Activated CD8-positive, alpha-beta T cell treated with anti-CD3 and anti-CD28 coated beads for 36 hours (primary cell): ENCODE measurements around the gene AGAP1. TPM values are rescaled to one million over a fixed set of nuclear protein-coding genes. Genes with fewer than 3 reads are reported as not detected.

Source experiments
- ATAC-seq: fragments of 200-7000 bp; cut with Tn5 transposase; one replicate; pipeline ENCODE4 v1.10.0; 2021; ENCODE audit warnings: mild to moderate bottlenecking, moderate library complexity
- CTCF ChIA-PET: fragments of 350-600 bp; sonication (Branson Sonifier 250); formaldehyde crosslinking; loops from one replicate; lab custom pipeline; 2021; ENCODE audit warnings: antibody characterized with exemption; lab: Charles Lee
- POLR2A ChIA-PET: fragments of 350-600 bp; sonication (Branson Sonifier 250); formaldehyde crosslinking; loops from one replicate; lab custom pipeline; 2021; ENCODE audit warnings: antibody characterized with exemption; lab: Charles Lee
- DNase-seq: peaks from one replicate; pipeline ENCODE4 v3.0.0-alpha.2; 2020
- H3K27ac Mint-ChIP-seq: one replicate; pipeline ENCODE4 v1.8.0; 2021; ENCODE audit warnings: mild to moderate bottlenecking, mixed read lengths
- H3K27me3 Mint-ChIP-seq: one replicate; pipeline ENCODE4 v1.8.0; 2021; ENCODE audit warnings: mixed read lengths
- H3K36me3 Mint-ChIP-seq: one replicate; pipeline ENCODE4 v1.8.0; 2021; ENCODE audit warnings: low read depth, mixed read lengths
- H3K4me1 Mint-ChIP-seq: one replicate; pipeline ENCODE4 v1.8.0; 2021; ENCODE audit warnings: low read depth, mixed read lengths
- H3K4me3 Mint-ChIP-seq: one replicate; pipeline ENCODE4 v1.8.0; 2021; ENCODE audit warnings: mild to moderate bottlenecking, moderate library complexity, mixed read lengths
- H3K9me3 Mint-ChIP-seq: one replicate; pipeline ENCODE4 v1.8.0; 2021; ENCODE audit warnings: mixed read lengths
- intact Hi-C: fragments of 100-400 bp; cut with micrococcal nuclease; formaldehyde crosslinking; loops from one replicate; pipeline ENCODE4 v1.10.0; 2022
- total RNA-seq, 2 experiments: library from RNA; stranded (reverse); gene quantifications; one replicate each; pipeline ENCODE4 v1.2.3, GENCODE V29; 2021
- TF ChIP-seq, protein P1 (sequence below): fragments of 200-600 bp; IDR thresholded peaks from one replicate; pipeline ENCODE4 v1.8.0; 2022; ENCODE audit warnings: antibody characterized with exemption, mild to moderate bottlenecking

The AGAP1 gene
- total RNA-seq, 2 experiments from 2014 or later, result 2.5 to 2.9 TPM

GRCh38 chr2:235614176-235614860, 120.5 kb downstream of the AGAP1 start:
- H3K36me3 Mint-ChIP-seq, result no peaks in the 10 kb centered on the region
- H3K4me1 Mint-ChIP-seq, result no peaks in the 10 kb centered on the region
- CTCF ChIA-PET, result no interaction called here
- no peak overlapping the region for H3K4me3 Mint-ChIP-seq
- no peak overlapping the region for H3K27ac Mint-ChIP-seq
- no peaks in the 10 kb centered on the region for H3K9me3 Mint-ChIP-seq
- TF ChIP-seq, protein P1, sequence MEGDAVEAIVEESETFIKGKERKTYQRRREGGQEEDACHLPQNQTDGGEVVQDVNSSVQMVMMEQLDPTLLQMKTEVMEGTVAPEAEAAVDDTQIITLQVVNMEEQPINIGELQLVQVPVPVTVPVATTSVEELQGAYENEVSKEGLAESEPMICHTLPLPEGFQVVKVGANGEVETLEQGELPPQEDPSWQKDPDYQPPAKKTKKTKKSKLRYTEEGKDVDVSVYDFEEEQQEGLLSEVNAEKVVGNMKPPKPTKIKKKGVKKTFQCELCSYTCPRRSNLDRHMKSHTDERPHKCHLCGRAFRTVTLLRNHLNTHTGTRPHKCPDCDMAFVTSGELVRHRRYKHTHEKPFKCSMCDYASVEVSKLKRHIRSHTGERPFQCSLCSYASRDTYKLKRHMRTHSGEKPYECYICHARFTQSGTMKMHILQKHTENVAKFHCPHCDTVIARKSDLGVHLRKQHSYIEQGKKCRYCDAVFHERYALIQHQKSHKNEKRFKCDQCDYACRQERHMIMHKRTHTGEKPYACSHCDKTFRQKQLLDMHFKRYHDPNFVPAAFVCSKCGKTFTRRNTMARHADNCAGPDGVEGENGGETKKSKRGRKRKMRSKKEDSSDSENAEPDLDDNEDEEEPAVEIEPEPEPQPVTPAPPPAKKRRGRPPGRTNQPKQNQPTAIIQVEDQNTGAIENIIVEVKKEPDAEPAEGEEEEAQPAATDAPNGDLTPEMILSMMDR, result no peak
- peaks cover 2% of the 10 kb centered on the region for H3K27me3 Mint-ChIP-seq
- no peak for ATAC-seq
- POLR2A ChIA-PET, result no interaction called here
- intact Hi-C loops, result no loop called here
- DNase-seq, result no peak

DNA sequence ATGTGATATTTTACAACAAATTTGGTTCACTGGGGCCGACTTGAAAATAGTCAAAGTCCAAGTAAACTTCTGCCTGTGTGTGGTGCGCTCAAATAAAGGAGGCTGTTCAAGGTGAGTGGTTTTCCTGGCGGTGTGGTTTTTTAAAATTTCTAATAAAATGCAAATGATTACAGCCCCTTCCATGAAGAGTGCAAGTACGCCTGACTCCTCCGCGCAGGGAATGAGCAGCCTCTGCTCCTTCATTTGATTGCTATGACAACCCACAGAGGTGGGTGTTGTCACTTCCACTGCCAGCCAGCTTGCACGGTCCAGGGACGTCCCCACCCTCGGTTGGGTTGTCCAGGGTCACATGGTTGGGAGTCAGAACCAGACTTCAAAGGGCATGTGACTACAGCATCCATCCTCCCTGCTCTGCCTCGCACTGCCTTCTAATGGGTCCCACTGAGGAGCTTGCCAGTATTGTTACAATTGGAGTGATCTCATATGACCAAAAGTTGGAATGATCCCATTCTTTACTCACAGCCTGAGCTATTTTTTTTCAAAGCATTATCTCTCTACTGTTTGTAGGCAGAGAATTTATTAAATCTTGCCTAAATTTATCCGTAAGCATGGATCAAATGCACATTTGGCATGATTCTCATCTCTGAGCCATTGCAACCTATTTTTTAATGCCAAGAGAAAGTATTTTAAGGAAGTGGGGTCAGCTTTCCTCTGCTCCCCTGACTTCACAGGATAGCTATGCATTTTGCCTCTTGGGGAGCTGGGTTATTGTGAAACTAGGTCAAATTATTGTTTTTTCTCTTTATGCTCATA, 121.3 kb downstream of the AGAP1 start:
- no peaks in the 10 kb centered on the region for H3K36me3 Mint-ChIP-seq
- DNase-seq (no peak), ATAC-seq (no peak)
- H3K4me1 Mint-ChIP-seq, result no peaks in the 10 kb centered on the region
- H3K27me3 Mint-ChIP-seq, result peaks cover 2% of the 10 kb centered on the region
- H3K4me3 Mint-ChIP-seq, result no peak overlapping the region
- ChIA-PET POLR2A (no interaction called here), CTCF (no interaction called here)
- H3K9me3 Mint-ChIP-seq, result no peaks in the 10 kb centered on the region
- TF ChIP-seq, protein P1, result no peak
- H3K27ac Mint-ChIP-seq, result no peak overlapping the region
- intact Hi-C loops, result no loop called here

DNA sequence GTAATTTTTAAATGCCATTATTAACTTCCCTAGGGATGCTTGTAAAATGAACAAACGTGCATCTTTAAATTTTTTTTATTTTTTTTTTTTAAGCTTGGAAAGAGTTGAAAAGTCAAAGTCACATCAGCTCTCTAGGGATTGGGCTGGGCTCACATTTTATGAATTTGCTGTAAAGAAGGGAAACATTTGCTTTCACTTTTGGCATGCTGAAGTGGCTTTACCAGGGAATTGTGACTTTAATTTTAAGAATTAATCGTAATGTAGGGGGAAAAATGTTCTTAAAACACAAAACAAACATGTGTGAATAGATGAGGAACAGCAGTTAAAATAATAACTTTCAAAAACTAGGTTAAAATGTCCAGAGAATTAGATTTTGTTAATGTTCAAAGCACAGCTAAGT, 123.0 kb downstream of the AGAP1 start:
- intact Hi-C loops, result no loop called here
- H3K4me3 Mint-ChIP-seq, result no peak overlapping the region
- no peak overlapping the region for H3K27ac Mint-ChIP-seq
- POLR2A ChIA-PET, result no interaction called here
- no peaks in the 10 kb centered on the region for H3K36me3 Mint-ChIP-seq
- H3K4me1 Mint-ChIP-seq, result no peaks in the 10 kb centered on the region
- ATAC-seq (no peak), DNase-seq (no peak)
- CTCF ChIA-PET, result no interaction called here
- TF ChIP-seq, protein P1, result no peak
- peaks cover 2% of the 10 kb centered on the region for H3K27me3 Mint-ChIP-seq
- H3K9me3 Mint-ChIP-seq, result no peaks in the 10 kb centered on the region

DNA sequence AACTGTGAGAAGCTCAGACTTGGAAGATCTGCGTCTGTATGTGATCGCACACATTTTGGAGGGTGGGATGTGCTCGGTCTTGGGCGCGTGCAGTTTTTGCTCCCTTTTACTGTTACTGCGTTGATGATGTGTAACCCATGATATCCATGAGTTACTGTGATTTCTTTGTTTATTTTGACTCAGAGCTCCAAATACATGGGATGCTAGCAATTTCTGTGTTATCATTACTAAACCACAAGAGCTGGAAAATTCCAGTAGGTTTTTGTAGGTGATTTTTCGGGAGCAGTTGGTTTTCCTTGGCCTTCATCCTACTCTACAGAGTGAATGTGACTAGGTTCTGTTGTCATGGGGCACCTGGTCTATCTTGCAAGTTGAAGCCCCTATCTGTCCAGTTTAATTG, 124.2 kb downstream of the AGAP1 start:
- H3K27me3 Mint-ChIP-seq, result peaks cover 2% of the 10 kb centered on the region
- TF ChIP-seq, protein P1, result no peak
- H3K27ac Mint-ChIP-seq, result no peak overlapping the region
- POLR2A ChIA-PET, result no interaction called here
- H3K4me3 Mint-ChIP-seq, result no peak overlapping the region
- intact Hi-C loops, result no loop called here
- no peaks in the 10 kb centered on the region for H3K9me3 Mint-ChIP-seq
- DNase-seq, result no peak
- CTCF ChIA-PET, result interaction anchor here (0.9 kb wide), 1 partner anchor 8 kb away, joined by 3 read pairs; no protein-coding TSS in a partner anchor
- H3K36me3 Mint-ChIP-seq, result no peaks in the 10 kb centered on the region
- ATAC-seq, result no peak
- no peaks in the 10 kb centered on the region for H3K4me1 Mint-ChIP-seq

- H3K36me3 Mint-ChIP-seq, result no peaks in the 10 kb centered on the region
- POLR2A ChIA-PET, result no interaction called here
- intact Hi-C loops, result no loop called here
Observed at GRCh38 chr2:235619544-235619943, 125.7 kb downstream of the AGAP1 start.

More at GRCh38 chr2:235619544-235619943, 125.7 kb downstream of the AGAP1 start:
- H3K27me3 Mint-ChIP-seq, result no peaks in the 10 kb centered on the region
- H3K4me1 Mint-ChIP-seq, result no peaks in the 10 kb centered on the region
- H3K27ac Mint-ChIP-seq, result no peak overlapping the region
- H3K4me3 Mint-ChIP-seq, result no peak overlapping the region
- H3K9me3 Mint-ChIP-seq, result no peaks in the 10 kb centered on the region
- ATAC-seq (no peak), DNase-seq (no peak)
- TF ChIP-seq, protein P1, result no peak
- CTCF ChIA-PET, result no interaction called here
